SU-DHL-6 (cell line): Measurements from ENCODE around the gene HES7.

ENCODE experiments used
- H2AFZ ChIP-seq: fragments of 200-600 bp; sonication (generic); 2 replicates; pipeline ENCODE4 v1.6.1; 2014; ENCODE audit warnings: low read depth, mild to moderate bottlenecking, moderate library complexity, mixed read lengths, antibody characterized with exemption, low read length; ENCODE audit not compliant: severe bottlenecking
- H3F3A ChIP-seq: fragments of 200-600 bp; shearing (Covaris generic); 2 replicates; pipeline ENCODE4 v1.6.0; 2016; ENCODE audit warnings: antibody characterized with exemption, mild to moderate bottlenecking; ENCODE audit not compliant: insufficient read depth
- H3K27ac ChIP-seq: fragments of 200-600 bp; sonication (generic); 2 replicates; pipeline ENCODE4 v1.5.1; 2016; ENCODE audit warnings: low read depth, mild to moderate bottlenecking, low read length, moderate library complexity, mixed read lengths
- H3K27me3 ChIP-seq: fragments of 200-600 bp; sonication (generic), shearing (Covaris generic); 2 replicates; pipeline ENCODE4 v1.6.0; 2014; ENCODE audit warnings: mild to moderate bottlenecking, low read length
- H3K36me3 ChIP-seq: fragments of 200-600 bp; sonication (generic); 2 replicates; pipeline ENCODE4 v1.6.1; 2014; ENCODE audit warnings: mild to moderate bottlenecking, low read length, mixed read lengths
- H3K4me2 ChIP-seq: fragments of 300-600, 200-600 bp; shearing (Covaris generic), sonication (generic); 2 replicates; pipeline ENCODE4 v1.6.0; 2014; ENCODE audit warnings: low read length, low read depth, mild to moderate bottlenecking; ENCODE audit not compliant: poor library complexity, severe bottlenecking
- H3K4me3 ChIP-seq: fragments of 200-600 bp; sonication (generic); 2 replicates; pipeline ENCODE4 v1.5.1; 2014; ENCODE audit warnings: antibody characterized with exemption, low read length, mild to moderate bottlenecking, mixed read lengths; ENCODE audit not compliant: insufficient read depth, poor library complexity, severe bottlenecking
- H3K79me2 ChIP-seq: fragments of 200-600 bp; sonication (generic); 2 replicates; pipeline ENCODE4 v1.6.1; 2014; ENCODE audit warnings: mild to moderate bottlenecking, low read length, moderate library complexity; ENCODE audit not compliant: insufficient read depth
- H3K9ac ChIP-seq: fragments of 200-600 bp; sonication (generic); 2 replicates; pipeline ENCODE4 v1.7.0; 2014; ENCODE audit warnings: mild to moderate bottlenecking, low read length
- H3K9me2 ChIP-seq: fragments of 200-600 bp; sonication (generic); replicated peaks from 2 replicates; pipeline ENCODE4 v1.6.1; 2014; ENCODE audit warnings: low read length; ENCODE audit not compliant: insufficient read depth
- H3K9me3 ChIP-seq: fragments of 200-600 bp; sonication (generic); 2 replicates; pipeline ENCODE4 v1.6.1; 2014; ENCODE audit warnings: low read length, mixed read lengths; ENCODE audit not compliant: insufficient read depth
- H4K20me1 ChIP-seq: fragments of 200-600 bp; sonication (generic); 2 replicates; pipeline ENCODE4 v1.6.1; 2014; ENCODE audit warnings: low read depth, mild to moderate bottlenecking, antibody characterized with exemption, low read length, moderate library complexity, mixed read lengths
- EZH2phosphoT487 ChIP-seq: fragments of 200-600 bp; sonication (generic), shearing (Covaris generic); conservative IDR thresholded peaks from 2 replicates; pipeline ENCODE4 v1.6.1; 2018; ENCODE audit warnings: mild to moderate bottlenecking, antibody characterized with exemption, low read length, moderate library complexity, mixed read lengths
- TF ChIP-seq, protein P1 (sequence below): fragments of 200-600 bp; sonication (generic); IDR thresholded peaks from one replicate; pipeline ENCODE4 v1.5.1; 2017; ENCODE audit warnings: antibody characterized with exemption, mild to moderate bottlenecking, low read length, moderate library complexity; ENCODE audit not compliant: insufficient read depth, poor library complexity, severe bottlenecking

The HES7 gene

DNA sequence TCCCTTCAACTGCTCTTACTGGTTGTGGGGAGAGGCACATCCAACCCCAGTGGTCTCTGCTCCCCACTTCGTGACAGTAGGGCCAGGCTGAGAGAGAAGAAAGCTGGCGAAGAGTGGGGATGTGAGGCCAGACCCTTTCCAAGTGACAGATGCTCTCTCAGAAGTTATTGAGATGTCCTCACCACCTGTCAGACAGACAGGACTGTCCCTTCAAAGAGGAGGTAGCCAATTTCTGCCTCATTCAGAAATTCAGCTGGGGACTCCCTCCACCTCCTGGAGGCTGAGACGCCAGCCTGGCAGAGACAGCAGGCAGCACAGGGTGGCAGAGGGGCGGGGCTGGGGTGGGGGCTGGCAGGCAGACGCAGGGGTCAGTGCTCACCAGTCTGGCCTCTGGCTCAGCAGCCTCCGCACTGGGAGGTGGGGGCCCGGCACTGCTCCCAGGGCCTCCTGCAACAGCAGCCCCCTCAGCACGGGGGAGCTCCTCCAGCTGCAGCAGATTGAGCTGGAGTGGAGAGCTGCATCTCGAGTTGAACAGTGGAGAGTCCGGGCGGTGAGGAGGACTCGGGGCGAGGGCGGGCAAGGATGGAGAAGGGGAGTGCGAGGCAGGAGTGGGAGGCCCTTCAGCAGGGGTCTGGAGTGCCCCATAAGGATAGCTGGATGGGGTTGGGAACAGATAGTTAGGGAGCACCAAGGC lies 19.1 kb upstream of the HES7 start:
- no peak overlapping the region for H3K4me2 ChIP-seq
- H3K27ac ChIP-seq, result no peak overlapping the region
- no peaks in the 10 kb centered on the region for H3K27me3 ChIP-seq
- no peaks in the 10 kb centered on the region for H4K20me1 ChIP-seq
- H3K9me3 ChIP-seq, result no peaks in the 10 kb centered on the region
- H3K9me2 ChIP-seq, result no peaks in the 10 kb centered on the region
- no peak overlapping the region for H2AFZ ChIP-seq
- H3F3A ChIP-seq, result peaks cover 4% of the 10 kb centered on the region; the same call in 1 of the 2 replicates
- TF ChIP-seq, protein P1, sequence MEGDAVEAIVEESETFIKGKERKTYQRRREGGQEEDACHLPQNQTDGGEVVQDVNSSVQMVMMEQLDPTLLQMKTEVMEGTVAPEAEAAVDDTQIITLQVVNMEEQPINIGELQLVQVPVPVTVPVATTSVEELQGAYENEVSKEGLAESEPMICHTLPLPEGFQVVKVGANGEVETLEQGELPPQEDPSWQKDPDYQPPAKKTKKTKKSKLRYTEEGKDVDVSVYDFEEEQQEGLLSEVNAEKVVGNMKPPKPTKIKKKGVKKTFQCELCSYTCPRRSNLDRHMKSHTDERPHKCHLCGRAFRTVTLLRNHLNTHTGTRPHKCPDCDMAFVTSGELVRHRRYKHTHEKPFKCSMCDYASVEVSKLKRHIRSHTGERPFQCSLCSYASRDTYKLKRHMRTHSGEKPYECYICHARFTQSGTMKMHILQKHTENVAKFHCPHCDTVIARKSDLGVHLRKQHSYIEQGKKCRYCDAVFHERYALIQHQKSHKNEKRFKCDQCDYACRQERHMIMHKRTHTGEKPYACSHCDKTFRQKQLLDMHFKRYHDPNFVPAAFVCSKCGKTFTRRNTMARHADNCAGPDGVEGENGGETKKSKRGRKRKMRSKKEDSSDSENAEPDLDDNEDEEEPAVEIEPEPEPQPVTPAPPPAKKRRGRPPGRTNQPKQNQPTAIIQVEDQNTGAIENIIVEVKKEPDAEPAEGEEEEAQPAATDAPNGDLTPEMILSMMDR, result no peak
- TF ChIP-seq EZH2phosphoT487, result no peak
- no peak overlapping the region for H3K4me3 ChIP-seq
- H3K36me3 ChIP-seq, result no peaks in the 10 kb centered on the region
- H3K9ac ChIP-seq, result no peak overlapping the region
- no peaks in the 10 kb centered on the region for H3K79me2 ChIP-seq

GRCh38 chr17:8142158-8142886 lies 18.4 kb upstream of the HES7 start:
- Histone ChIP-seq H3K4me2 (no peak overlapping the region), H3K36me3 (no peaks in the 10 kb centered on the region), H4K20me1 (no peaks in the 10 kb centered on the region), H3K27me3 (no peaks in the 10 kb centered on the region), H3K4me3 (no peak overlapping the region), H3F3A (peaks cover 4% of the 10 kb centered on the region; the same call in 1 of the 2 replicates), H3K9me2 (no peaks in the 10 kb centered on the region), H3K27ac (no peak overlapping the region), H3K9me3 (no peaks in the 10 kb centered on the region), H3K79me2 (no peaks in the 10 kb centered on the region), H3K9ac (no peak overlapping the region), H2AFZ (no peak overlapping the region)
- TF ChIP-seq, protein P1, result no peak
- no peak for TF ChIP-seq EZH2phosphoT487

GRCh38 chr17:8141741-8142140 lies 17.8 kb upstream of the HES7 start:
- Histone ChIP-seq H3F3A (peaks cover 4% of the 10 kb centered on the region; the same call in 1 of the 2 replicates), H3K9me3 (no peaks in the 10 kb centered on the region), H3K27ac (no peak overlapping the region), H3K27me3 (no peaks in the 10 kb centered on the region), H2AFZ (no peak overlapping the region), H3K4me2 (no peak overlapping the region), H3K9me2 (no peaks in the 10 kb centered on the region), H4K20me1 (no peaks in the 10 kb centered on the region), H3K79me2 (no peaks in the 10 kb centered on the region), H3K4me3 (no peak overlapping the region), H3K36me3 (no peaks in the 10 kb centered on the region), H3K9ac (no peak overlapping the region)
- TF ChIP-seq, protein P1, result no peak
- TF ChIP-seq EZH2phosphoT487, result no peak
